NCI-H69 (cell line): ENCODE measurements around the gene GNAL.
A peak's percentile ranks its signal among the peaks of the same experiment; 100 is the strongest.
"Not testable (repeated sequence)": the region's sequence is repeated elsewhere in the genome, so short reads cannot be mapped to it uniquely, and the experiment has no call there.

Experiments used
- DNase-seq: peaks from one replicate; lab custom pipeline; 2025; lab: John Stamatoyannopoulos, UW

GNAL gene

DNA sequence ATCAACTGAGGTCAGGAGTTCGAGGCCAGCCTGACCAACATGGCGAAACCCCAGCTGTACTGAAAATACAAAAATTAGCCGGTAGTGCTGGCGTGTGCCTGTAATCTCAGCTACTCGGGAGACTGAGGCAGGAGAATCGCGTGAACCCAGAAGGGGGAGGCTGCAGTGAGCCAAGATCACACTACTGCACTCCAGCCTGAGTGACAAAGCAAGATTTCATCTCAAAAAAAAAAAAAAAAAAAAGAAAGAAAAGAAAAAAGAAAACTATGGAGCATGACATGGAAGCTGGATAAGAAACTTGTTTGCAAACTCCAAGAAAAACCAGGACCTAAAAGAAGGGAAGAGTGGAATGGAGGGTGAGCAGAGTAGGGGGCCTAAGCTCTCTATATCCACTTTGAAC, 160.2 kb downstream of the GNAL start:
- DNase-seq: no peak

DNA sequence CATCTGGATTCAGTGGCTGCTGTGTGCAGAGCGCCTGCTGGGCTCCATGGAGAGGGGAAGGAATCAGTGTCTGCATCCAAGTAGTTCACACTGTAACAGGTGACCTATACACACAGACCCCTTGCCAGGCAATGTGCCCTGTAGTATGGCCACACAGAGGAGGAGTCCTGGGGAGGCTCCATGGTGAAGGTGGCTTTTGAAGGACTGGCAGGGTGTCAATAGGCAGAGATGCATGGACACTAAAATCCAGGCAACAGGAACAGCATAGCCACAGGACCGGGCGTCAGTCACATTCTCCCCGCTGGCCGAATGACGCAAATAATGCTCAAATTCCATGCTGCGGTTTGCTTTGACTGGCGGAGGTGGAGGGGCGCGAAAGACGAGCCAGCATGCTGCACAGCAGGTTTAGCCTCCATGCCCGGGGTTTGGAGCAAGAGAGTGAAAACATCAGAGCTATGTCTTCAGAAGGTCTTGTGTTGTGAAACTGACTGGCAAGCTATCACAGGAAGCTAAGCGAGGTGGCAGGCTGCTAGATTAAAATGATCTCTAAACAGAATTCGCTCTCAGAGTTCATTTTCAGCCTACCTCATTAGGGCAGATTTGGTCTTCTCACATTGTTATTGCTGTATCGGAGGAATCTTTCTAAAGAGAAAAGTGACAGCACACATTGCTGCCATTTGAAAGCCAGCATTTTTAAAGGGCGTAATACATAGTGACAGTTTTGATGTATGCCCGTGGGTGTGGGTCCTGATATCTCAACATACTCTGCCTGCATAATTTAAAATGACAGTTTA, 161.0 kb downstream of the GNAL start:
- peak; percentile 86 for DNase-seq

DNA sequence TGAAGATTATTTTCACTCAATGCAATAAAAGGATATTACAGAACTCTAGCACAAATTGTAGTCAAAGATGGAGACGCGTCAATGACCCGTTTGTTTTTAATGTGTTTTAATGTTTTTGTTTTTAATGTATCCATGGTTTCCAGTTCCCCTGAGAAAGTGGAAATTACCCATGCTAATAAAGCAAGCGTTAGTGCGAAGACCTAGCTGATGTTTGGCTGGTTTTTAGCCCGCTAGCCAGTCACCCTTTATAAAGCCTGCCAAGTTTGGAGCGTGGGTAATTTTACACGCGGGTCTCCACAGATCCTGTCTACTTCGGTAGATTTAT, 161.7 kb downstream of the GNAL start:
- DNase-seq: peak; percentile 77

DNA sequence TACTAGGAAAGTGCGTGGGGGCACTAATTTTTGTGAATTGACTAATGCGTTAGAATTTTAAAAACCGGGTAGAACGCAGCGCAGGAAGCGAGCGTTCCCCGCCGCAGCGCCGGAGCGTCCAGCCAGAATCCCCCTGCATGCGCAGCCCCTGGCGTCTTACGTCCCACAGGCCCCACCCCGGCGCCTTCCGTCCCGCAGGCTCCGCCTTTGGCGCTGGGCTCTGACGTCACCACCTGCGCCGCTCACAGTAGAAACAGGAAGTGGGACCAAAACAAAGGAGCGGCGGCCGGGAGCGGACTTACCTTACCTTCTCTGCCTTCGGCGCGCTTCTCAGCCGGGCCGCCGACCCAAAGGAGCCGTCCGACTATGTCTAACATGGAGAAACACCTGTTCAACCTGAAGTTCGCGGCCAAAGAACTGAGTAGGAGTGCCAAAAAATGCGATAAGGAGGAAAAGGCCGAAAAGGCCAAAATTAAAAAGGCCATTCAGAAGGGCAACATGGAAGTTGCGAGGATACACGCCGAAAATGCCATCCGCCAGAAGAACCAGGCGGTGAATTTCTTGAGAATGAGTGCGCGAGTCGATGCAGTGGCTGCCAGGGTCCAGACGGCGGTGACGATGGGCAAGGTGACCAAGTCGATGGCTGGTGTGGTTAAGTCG, 162.2 kb downstream of the GNAL start, which contains the start of gene CHMP1B:
Gene CHMP1B, plus strand, starts transcription at position 268 of the 660 bp plus-strand sequence. Its CDS starts 99 bp downstream, at position 367.
- DNase-seq: peak; percentile 99

DNA sequence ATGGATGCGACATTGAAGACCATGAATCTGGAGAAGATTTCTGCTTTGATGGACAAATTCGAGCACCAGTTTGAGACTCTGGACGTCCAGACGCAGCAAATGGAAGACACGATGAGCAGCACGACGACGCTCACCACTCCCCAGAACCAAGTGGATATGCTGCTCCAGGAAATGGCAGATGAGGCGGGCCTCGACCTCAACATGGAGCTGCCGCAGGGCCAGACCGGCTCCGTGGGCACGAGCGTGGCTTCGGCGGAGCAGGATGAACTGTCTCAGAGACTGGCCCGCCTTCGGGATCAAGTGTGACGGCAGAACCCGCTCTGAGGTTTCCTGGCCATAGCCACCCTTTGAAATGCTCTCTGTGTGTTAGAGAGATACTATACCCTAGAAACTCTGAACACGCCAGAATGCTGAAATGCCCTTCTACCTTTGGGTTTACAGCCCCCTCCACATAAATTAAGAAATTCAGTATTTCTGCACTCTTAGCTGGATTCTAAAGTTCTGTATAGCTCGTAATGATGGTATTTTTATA, 162.8 kb downstream of the GNAL start:
- DNase-seq: peak; percentile 61

DNA sequence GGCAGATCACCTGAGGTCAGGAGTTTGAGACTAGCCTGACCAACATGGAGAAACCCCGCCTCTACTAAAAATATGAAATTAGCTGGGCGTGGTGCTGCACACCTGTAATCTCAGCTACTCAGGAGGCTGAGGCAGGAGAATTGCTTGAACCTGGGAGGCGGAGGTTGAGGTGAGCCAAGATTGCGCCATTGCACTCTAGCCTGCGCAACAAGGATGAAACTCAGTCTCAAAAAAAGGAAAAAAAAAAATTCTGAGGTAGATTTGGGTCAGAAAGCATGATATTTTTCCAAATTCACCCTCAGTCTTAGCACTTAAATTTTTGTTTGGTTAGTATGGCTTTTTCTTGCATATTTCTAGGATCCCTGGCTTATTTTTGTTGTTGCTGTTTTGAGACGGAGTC, 165.5 kb downstream of the GNAL start:
- DNase-seq: not testable (repeated sequence)

DNA sequence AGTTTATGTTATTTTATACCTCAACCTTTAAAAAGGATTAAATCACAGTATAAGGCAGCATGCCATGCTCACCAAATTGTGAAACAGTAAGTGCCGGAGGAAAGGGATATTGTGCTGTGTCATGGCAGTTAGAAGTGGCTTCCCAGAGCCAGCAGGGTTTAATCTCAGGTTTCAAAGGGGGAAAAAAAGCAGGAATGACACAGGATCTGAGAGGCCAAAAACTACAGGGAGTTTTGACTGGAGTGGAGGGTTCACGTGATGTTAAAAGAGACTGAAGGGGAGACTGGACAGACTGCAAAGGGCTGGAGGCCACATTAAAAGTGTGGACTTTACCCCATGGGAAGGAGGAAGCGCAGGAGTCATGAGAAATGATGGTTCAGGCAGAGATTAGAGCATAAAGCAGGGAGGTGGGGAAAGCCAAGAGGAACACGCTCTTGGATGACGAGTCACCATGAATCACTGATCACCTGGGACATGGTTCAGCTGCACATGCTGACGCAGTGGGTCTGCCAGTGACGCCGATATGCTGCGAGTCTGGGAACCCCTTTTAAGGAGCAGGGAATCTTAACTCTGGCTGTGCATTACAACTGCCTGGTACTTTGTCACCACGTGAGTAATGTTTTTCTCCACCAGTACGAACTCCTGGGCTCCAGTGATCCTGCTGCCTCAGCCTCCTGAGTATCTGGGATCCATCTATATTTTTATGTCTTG, 168.3 kb downstream of the GNAL start:
- peak; percentile 83 for DNase-seq

DNA sequence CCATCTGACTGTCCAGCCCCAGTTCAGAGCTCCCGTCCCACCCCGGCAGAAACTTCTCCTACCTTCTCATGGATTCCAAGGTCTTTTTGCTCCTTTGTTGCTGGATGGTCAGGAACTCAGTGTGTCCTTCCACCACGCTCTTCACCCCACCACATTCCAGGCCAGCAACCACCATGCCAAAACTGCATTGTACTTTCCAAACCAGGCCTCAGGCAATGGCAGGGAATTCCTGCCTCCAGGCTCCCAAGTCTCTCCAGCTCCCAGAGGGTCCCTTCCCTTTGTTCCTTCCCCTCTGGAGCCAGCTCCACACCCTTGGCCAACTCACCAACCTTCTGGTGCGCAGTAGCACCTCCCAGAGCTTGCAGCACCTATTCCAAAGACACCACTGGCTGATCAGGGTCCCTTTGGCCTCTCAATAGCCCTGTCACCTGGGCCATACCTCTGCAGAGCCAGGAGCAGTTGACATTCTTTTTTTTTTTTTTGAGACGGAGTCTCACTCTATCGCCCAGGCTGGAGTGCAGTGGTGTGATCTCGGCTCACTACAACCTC, 170.3 kb downstream of the GNAL start:
- no peak for DNase-seq

DNA sequence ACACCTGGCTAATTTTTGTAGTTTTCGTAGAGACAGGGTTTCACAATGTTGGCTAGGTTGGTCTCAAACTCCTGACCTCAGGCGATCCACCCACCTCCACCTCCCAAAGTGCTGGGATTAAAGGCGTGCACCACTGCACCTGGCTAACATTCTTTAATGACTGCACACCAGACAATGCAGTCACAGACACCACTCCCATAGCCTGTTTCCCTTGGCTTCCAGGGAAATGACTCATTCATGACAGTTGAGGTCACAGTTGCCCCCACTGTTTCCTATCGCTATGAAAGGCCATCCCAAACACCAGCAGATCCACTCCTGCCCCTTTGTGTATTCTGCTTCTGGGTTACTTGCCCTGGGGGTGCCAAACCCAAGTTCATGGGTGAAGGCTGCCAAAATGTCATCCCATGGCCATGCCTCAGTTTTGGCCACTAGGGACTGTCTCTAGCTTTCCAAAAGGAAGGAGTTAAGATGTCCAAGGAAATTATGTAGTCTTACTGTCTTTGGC, 170.9 kb downstream of the GNAL start:
- DNase-seq: peak; percentile 50

DNA sequence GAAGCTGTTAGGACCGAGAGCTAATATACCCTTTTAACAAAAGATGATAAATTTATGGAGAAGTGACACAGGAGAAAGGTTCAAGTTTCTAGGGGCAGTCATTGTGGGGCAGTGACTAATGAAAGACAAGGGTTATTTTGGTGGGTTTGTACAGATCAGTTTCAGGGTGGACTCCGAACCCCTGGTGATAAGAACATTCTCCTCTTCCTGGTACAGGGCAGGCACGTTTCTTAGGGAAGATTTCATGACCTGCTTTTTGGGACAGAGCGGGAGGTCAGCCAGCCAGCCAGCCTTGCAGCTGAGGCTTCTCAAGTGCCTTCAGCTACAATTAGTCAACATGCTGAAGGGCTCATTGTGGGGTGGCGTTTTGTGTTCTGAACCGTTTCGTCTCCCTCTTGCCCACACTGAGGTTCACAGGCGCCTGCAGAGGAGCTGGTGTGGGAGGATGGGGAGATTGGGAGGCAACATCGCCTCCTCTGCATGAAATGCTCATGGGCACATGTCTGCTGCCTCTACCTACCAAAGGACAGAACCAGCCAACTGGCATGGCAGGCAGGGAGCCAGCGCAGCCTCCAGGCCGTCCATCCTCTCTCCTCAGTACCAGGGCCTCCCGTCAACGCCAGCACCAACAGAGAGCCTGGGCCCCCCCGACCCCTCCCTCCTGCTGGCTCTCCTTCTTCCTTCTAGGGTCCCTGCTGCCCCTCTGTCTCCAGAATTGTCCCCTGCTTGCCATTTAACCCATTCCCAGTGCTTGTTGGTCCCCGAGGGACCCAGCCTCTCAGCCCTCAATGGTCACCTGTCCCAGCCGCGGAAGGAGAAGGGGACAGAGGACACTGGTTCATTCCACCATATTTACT, 171.8 kb downstream of the GNAL start:
- no peak for DNase-seq

DNA sequence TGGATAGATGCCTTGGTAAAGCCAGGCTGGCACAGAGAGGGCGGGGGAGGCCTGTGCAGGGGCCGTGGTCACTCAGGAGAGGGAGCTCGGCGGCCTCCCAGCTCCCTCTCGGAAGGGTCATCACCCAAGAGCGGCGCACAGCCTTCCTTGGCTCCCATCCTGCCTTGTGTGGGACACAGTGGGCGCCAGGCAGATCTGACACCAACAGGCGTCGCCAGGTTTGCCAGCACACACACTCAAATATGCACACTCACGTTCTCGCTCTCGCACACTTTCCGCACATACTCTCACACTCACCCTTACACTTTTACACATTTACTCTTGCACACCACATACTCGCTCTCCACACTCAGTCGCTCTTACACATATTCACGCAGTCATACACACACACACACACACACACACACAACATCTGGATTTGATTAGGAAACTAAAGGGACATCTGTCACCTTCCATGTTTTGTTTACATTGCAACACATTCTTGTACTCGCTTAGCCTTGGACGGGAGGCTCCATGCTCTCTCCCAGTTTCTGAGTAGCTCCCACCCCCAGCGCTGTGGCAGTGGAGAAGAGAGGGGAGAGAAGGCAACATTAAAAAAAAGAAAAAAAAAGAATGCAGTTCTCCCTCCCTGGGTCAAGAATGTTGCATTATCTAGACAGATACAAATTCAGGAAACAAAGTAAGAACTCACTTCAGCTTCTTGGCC, 172.7 kb downstream of the GNAL start:
- no peak for DNase-seq

DNA sequence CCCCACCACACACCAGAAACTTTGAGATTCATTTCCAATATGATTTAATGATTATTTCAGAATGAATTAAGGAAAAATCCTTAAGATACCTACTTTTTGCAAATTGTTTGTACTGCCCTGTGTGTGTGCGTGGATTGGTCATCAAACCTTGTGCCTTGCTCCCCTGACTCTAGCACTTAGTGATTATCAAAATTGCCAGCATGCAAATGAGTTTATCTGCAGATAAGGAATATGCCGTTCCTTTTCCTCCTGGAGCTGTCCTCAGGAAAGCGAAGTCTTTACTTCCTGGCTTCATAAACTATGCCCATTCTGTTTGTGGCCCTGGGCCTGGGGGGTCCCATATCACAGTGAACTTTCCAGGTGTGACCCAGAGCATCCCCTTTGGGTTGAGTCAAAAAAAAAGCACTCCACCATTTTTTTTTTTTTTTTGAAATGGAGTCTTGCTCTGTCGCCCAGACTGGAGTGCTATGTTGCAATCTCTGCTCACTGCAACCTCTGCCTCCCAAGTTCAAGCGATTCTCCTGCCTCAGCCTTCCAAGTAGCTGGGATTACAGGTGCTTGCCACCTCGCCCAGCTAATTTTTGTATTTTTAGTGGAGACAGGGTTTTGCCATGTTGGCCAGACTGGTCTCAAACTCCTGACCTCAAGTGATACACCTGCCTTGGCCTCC, 173.5 kb downstream of the GNAL start:
- DNase-seq: no peak

DNA sequence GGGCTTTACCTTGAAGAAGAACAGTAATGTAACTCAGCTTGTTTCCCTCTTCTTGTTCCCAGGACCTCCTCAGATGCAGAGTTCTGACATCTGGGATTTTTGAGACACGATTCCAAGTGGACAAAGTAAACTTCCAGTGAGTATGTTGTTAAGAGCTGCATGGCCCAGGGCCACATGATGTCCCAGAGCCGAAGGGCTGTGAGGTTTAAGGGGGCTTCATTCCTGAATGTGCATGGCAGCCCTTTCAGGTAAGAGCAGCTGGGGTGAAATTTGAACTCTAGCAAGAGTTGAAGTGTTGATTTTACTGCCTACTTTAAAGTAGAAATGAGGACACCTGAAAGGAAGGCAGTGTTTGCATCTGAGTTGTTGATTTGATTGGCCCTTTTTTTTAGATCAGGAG, 175.4 kb downstream of the GNAL start:
- DNase-seq: no peak

DNA sequence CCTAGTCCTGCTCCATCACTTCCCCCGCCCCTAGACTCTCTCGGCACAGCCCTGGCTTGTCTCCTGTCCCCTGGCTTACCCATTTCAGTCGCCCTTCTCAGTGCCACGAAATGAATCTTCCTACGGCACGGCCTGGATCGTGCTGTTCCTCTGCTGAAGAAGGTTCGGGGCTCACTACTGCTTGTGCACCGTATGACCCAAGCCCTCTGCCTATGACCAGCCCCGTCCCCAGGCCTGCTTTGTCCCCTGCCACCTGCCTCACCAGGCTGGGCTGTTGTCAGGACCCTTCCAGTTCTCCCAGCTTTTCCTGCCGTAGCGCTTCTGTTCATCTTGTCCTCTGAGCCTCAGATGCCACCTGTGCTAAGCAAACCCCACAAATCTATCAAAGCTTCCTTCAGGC, 176.0 kb downstream of the GNAL start:
- no peak for DNase-seq

DNA sequence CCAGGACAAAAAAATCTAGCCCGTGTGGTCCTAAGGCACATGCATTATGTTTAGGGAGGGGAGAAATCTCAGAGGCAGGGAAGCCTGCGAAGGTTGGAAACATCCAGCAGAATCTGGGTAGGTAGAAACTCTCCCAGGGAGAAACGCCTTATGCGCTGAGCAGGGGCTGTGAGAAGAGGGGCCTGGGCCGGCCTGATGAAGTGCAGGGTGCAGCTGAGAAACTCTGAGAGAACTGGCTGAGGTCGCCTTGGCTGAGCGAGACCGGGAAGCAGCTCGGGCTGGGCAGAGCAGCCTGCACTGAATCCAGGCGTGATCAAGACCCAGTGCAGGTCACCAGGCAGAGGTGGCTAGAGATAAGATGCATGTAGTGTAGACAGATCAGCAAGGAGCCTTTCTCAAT, 177.3 kb downstream of the GNAL start:
- no peak for DNase-seq

DNA sequence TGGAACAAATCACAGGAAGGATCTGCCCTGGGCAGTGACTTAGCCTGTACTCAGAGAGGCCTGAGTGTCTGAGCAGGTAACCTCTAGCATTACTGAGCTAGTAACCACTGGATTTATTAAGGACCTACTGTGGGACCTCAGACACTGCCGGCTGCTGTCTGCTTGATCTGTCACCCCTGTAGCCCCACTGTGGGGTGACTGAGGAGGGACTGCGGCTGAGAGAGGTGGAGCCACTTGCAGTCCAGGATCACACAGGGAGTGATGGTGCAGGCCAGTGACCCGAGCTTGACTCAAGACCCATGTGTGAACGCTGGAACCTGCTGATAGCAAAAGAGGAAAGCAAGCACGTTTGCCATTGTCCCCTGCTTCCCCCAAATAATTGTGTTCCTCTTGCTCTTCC, 177.7 kb downstream of the GNAL start:
- DNase-seq: no peak

DNA sequence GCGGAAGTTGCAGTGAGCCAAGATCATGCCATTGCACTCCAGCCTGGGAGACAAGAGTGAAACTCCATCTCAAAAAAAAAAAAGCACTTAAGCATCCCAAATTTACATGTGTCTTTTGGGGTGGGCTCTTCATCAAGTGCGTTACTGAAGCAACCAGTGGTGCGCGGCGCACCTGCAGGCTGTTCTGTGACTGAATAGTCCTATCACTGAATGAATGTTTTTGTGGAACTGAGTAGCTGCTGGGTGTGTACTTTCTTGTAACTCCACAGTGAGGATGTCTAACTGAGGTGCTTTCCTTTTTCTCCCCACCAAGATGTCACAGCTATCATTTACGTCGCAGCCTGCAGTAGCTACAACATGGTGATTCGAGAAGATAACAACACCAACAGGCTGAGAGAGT, 179.2 kb downstream of the GNAL start:
- no peak for DNase-seq

DNA sequence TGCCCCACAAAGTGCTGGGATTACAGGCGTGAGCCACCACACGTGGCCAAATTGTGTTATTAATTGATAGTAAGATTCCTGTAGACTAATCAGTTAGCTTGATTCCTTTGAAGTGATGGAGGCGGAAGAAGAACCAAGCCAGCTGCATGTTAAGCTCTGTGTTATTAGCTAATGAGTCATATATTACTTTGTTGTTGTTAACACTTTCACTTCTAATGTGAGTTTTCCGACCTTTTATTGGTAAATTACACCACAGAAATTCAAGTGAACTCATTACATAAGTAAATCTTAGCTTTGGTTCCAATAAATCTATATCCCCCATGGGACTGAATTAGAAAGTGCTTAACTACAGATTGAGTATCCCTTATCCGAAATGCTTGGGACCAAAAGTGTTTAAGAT, 182.4 kb downstream of the GNAL start:
- no peak for DNase-seq

DNA sequence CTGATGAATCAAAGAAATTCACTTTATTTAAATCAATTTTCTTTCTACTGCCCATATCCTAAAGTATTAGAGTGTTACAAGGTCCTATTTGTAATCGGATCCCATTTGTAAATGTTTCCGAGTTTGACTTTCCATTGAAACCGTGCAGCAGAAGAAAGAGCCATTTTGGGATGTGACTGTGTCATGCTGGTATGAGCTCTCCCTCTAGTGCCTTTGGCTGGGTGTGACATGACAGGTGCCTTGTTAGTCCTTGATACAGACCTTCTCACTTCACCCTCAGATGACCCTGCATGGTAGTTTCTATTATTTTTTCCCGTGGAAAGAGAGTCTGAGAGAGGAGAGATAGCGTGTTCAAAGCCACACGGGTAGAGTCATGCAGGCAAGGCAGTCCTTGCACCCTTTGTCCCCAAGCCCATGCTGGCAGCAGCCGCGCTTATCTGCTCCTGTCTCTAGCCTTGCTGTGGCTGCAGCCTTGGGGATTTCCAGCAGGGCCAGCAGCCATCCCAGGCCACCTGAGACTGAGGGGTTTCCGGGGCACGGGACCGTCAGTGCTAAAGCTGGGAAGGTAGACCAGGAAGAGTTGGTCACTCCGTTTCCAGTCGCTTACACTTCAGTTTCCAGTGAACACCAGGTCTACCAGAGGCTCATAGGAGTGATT, 183.5 kb downstream of the GNAL start:
- DNase-seq: peak; percentile 59
